NT2/D1 (cell line): ENCODE data around the gene TUT4.

Experiments
- SUZ12 ChIP-seq: IDR thresholded peaks from 2 replicates; pipeline ENCODE4 v1.6.1; 2011; ENCODE audit not compliant: insufficient read length, insufficient read depth; ENCODE audit errors: extremely low read depth
- YY1 ChIP-seq: IDR thresholded peaks from 2 replicates; pipeline ENCODE4 v1.6.1; 2011; ENCODE audit not compliant: insufficient read length, insufficient read depth
- ZNF274 ChIP-seq: IDR thresholded peaks from 2 replicates; pipeline ENCODE4 v1.6.1; 2011; ENCODE audit warnings: mild to moderate bottlenecking, low read depth, low read length

- TF ChIP-seq SUZ12 (no peak), YY1 (no peak), ZNF274 (no peak)
These were observed 18.9 kb upstream of the TUT4 start for GRCh38 chr1:52571783-52572182.
